ENCODE measurements around the gene C16orf96. TPM values are rescaled to one million over a fixed set of nuclear protein-coding genes. Genes with fewer than 3 reads are reported as not detected.

Gene C16orf96
- polyA plus RNA-seq, 1 donor: 0.18 TPM

- DNase-seq: no peak
- H3K36me3 ChIP-seq (ENCODE audit: control insufficient read depth, insufficient read depth, low read length): peaks cover 20% of the 10 kb centered on the region
- H3K27ac ChIP-seq (ENCODE audit: low read length): no peak overlapping the region
- no peak overlapping the region for H3K4me3 ChIP-seq (ENCODE audit: low read length)
- no peaks in the 10 kb centered on the region for H3K27me3 ChIP-seq (ENCODE audit: control insufficient read depth, insufficient read depth, low read length)
- WGBS (ENCODE audit: insufficient coverage, low lambda C conversion rate): no CpG with 5 or more reads among the region's 7 CpGs
- H3K4me1 ChIP-seq (ENCODE audit: control insufficient read depth, insufficient read depth, low read length): no peaks in the 10 kb centered on the region
- no peaks in the 10 kb centered on the region for H3K9me3 ChIP-seq (ENCODE audit: control insufficient read depth, low read depth, low read length)
Observed at GRCh38 chr16:4525069-4525468, 31.1 kb upstream of the C16orf96 start.

GRCh38 chr16:4525634-4526277, 30.4 kb upstream of the C16orf96 start:
- no CpG with 5 or more reads among the region's 13 CpGs for WGBS (ENCODE audit: insufficient coverage, low lambda C conversion rate)

GRCh38 chr16:4529085-4530060, 26.8 kb upstream of the C16orf96 start:
- Histone ChIP-seq H3K27me3 (ENCODE audit: control insufficient read depth, insufficient read depth, low read length) (no peaks in the 10 kb centered on the region), H3K4me1 (ENCODE audit: control insufficient read depth, insufficient read depth, low read length) (no peaks in the 10 kb centered on the region), H3K27ac (ENCODE audit: low read length) (no peak overlapping the region), H3K36me3 (ENCODE audit: control insufficient read depth, insufficient read depth, low read length) (peaks cover 11% of the 10 kb centered on the region), H3K9me3 (ENCODE audit: control insufficient read depth, low read depth, low read length) (no peaks in the 10 kb centered on the region), H3K4me3 (ENCODE audit: low read length) (no peak overlapping the region)
- no peak for DNase-seq
- no CpG with 5 or more reads among the region's 16 CpGs for WGBS (ENCODE audit: insufficient coverage, low lambda C conversion rate)

More at GRCh38 chr16:4525634-4526277, 30.4 kb upstream of the C16orf96 start:
- Histone ChIP-seq H3K27me3 (ENCODE audit: control insufficient read depth, insufficient read depth, low read length) (no peaks in the 10 kb centered on the region), H3K4me1 (ENCODE audit: control insufficient read depth, insufficient read depth, low read length) (no peaks in the 10 kb centered on the region), H3K9me3 (ENCODE audit: control insufficient read depth, low read depth, low read length) (no peaks in the 10 kb centered on the region), H3K36me3 (ENCODE audit: control insufficient read depth, insufficient read depth, low read length) (peaks cover 20% of the 10 kb centered on the region), H3K27ac (ENCODE audit: low read length) (no peak overlapping the region), H3K4me3 (ENCODE audit: low read length) (no peak overlapping the region)
- DNase-seq: no peak

GRCh38 chr16:4531811-4532210, 24.3 kb upstream of the C16orf96 start:
- no peak overlapping the region for H3K27ac ChIP-seq (ENCODE audit: low read length)

GRCh38 chr16:4532238-4532637, 23.9 kb upstream of the C16orf96 start:
- Histone ChIP-seq H3K27ac (ENCODE audit: low read length) (no peak overlapping the region), H3K9me3 (ENCODE audit: control insufficient read depth, low read depth, low read length) (no peaks in the 10 kb centered on the region), H3K27me3 (ENCODE audit: control insufficient read depth, insufficient read depth, low read length) (no peaks in the 10 kb centered on the region), H3K4me1 (ENCODE audit: control insufficient read depth, insufficient read depth, low read length) (peaks cover 1% of the 10 kb centered on the region), H3K4me3 (ENCODE audit: low read length) (no peak overlapping the region), H3K36me3 (ENCODE audit: control insufficient read depth, insufficient read depth, low read length) (peaks cover 11% of the 10 kb centered on the region)
- DNase-seq: no peak
- no CpG with 5 or more reads among the region's 10 CpGs for WGBS (ENCODE audit: insufficient coverage, low lambda C conversion rate)

More at GRCh38 chr16:4531811-4532210, 24.3 kb upstream of the C16orf96 start:
- no CpG with 5 or more reads among the region's 8 CpGs for WGBS (ENCODE audit: insufficient coverage, low lambda C conversion rate)
- no peak for DNase-seq
- Histone ChIP-seq H3K4me1 (ENCODE audit: control insufficient read depth, insufficient read depth, low read length) (no peaks in the 10 kb centered on the region), H3K9me3 (ENCODE audit: control insufficient read depth, low read depth, low read length) (no peaks in the 10 kb centered on the region), H3K27me3 (ENCODE audit: control insufficient read depth, insufficient read depth, low read length) (no peaks in the 10 kb centered on the region), H3K4me3 (ENCODE audit: low read length) (no peak overlapping the region), H3K36me3 (ENCODE audit: control insufficient read depth, insufficient read depth, low read length) (peaks cover 11% of the 10 kb centered on the region)

GRCh38 chr16:4533490-4533889, 22.6 kb upstream of the C16orf96 start:
- no peak overlapping the region for H3K4me3 ChIP-seq (ENCODE audit: low read length)
- DNase-seq: no peak
- H3K27me3 ChIP-seq (ENCODE audit: control insufficient read depth, insufficient read depth, low read length): no peaks in the 10 kb centered on the region
- peaks cover 5% of the 10 kb centered on the region for H3K4me1 ChIP-seq (ENCODE audit: control insufficient read depth, insufficient read depth, low read length)
- WGBS (ENCODE audit: insufficient coverage, low lambda C conversion rate): no CpG with 5 or more reads among the region's 6 CpGs
- no peak overlapping the region for H3K27ac ChIP-seq (ENCODE audit: low read length)
- no peaks in the 10 kb centered on the region for H3K9me3 ChIP-seq (ENCODE audit: control insufficient read depth, low read depth, low read length)
- H3K36me3 ChIP-seq (ENCODE audit: control insufficient read depth, insufficient read depth, low read length): peaks cover 11% of the 10 kb centered on the region

GRCh38 chr16:4534151-4534790, 21.9 kb upstream of the C16orf96 start:
- WGBS (ENCODE audit: insufficient coverage, low lambda C conversion rate): 80% methylated on average over 1 of the region's 13 CpGs
- Histone ChIP-seq H3K4me1 (ENCODE audit: control insufficient read depth, insufficient read depth, low read length) (peaks cover 5% of the 10 kb centered on the region), H3K27ac (ENCODE audit: low read length) (no peak overlapping the region), H3K36me3 (ENCODE audit: control insufficient read depth, insufficient read depth, low read length) (peaks cover 11% of the 10 kb centered on the region), H3K4me3 (ENCODE audit: low read length) (no peak overlapping the region), H3K27me3 (ENCODE audit: control insufficient read depth, insufficient read depth, low read length) (no peaks in the 10 kb centered on the region), H3K9me3 (ENCODE audit: control insufficient read depth, low read depth, low read length) (peaks cover 8% of the 10 kb centered on the region)
- DNase-seq: no peak

- no peak overlapping the region for H3K4me3 ChIP-seq (ENCODE audit: low read length)
- DNase-seq: no peak
- no CpG with 5 or more reads among the region's 7 CpGs for WGBS (ENCODE audit: insufficient coverage, low lambda C conversion rate)
- H3K4me1 ChIP-seq (ENCODE audit: control insufficient read depth, insufficient read depth, low read length): peaks cover 5% of the 10 kb centered on the region
- H3K27ac ChIP-seq (ENCODE audit: low read length): no peak overlapping the region
- H3K36me3 ChIP-seq (ENCODE audit: control insufficient read depth, insufficient read depth, low read length): peaks cover 11% of the 10 kb centered on the region
- peaks cover 21% of the 10 kb centered on the region for H3K9me3 ChIP-seq (ENCODE audit: control insufficient read depth, low read depth, low read length)
- H3K27me3 ChIP-seq (ENCODE audit: control insufficient read depth, insufficient read depth, low read length): no peaks in the 10 kb centered on the region
Observed at GRCh38 chr16:4535627-4536108, 20.5 kb upstream of the C16orf96 start.

- no CpG with 5 or more reads among the region's 15 CpGs for WGBS (ENCODE audit: insufficient coverage, low lambda C conversion rate)
- peaks cover 5% of the 10 kb centered on the region for H3K4me1 ChIP-seq (ENCODE audit: control insufficient read depth, insufficient read depth, low read length)
- no peak for DNase-seq
- H3K9me3 ChIP-seq (ENCODE audit: control insufficient read depth, low read depth, low read length): peaks cover 21% of the 10 kb centered on the region
- no peaks in the 10 kb centered on the region for H3K27me3 ChIP-seq (ENCODE audit: control insufficient read depth, insufficient read depth, low read length)
- no peak overlapping the region for H3K4me3 ChIP-seq (ENCODE audit: low read length)
- peaks cover 11% of the 10 kb centered on the region for H3K36me3 ChIP-seq (ENCODE audit: control insufficient read depth, insufficient read depth, low read length)
- no peak overlapping the region for H3K27ac ChIP-seq (ENCODE audit: low read length)
Observed at GRCh38 chr16:4536391-4537106, 19.6 kb upstream of the C16orf96 start.
